Gastroesophageal sphincter (tissue), 3 donors: Measurements from ENCODE around the gene BRD8.
"Not testable (repeated sequence)": the region's sequence is repeated elsewhere in the genome, so short reads cannot be mapped to it uniquely, and the experiment has no call there.

Source experiments
- POLR2A ChIP-seq, 2 donors: fragments of 450-650 bp; IDR thresholded peaks; one replicate each; pipeline ENCODE4 v1.6.1; 2017; ENCODE audit warnings: antibody characterized with exemption in 2 of 2, mild to moderate bottlenecking in 2 of 2, moderate library complexity in 1 of 2
- POLR2AphosphoS5 ChIP-seq: sonication (generic); formaldehyde crosslinking; IDR thresholded peaks from one replicate; pipeline ENCODE4 v1.6.1; 2017; ENCODE audit warnings: antibody characterized with exemption
- TF ChIP-seq, protein P1 (sequence below), 4 experiments: fragments of 200-600 bp in 2 of 4; fragments of 450-650 bp in 2 of 4; sonication (generic) in 1 of 4; IDR thresholded peaks; one replicate each; pipeline ENCODE4 v1.5.1; 2017 to 2019; ENCODE audit warnings: antibody characterized with exemption in 4 of 4, mild to moderate bottlenecking in 2 of 4, moderate library complexity in 2 of 4

DNA sequence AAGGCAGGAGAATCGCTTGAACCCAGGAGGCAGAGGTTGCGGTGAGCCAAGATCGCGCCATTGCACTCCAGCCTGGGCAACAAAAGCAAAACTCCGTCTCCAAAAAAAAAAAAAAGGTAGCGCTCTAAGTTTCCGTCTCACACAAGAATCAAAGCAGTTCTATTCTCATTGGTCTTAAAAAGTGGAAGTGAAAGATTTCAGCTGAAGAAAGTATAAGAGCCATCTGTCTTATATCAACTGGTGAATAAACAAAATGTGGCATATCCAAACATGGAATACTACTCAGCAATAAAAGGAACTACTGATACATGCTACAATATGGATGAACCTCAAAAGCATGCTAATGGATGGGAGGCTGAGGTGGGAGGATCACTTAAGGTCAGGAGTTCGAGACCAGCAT is 15.4 kb upstream of the BRD8 start:
- TF ChIP-seq, protein P1, sequence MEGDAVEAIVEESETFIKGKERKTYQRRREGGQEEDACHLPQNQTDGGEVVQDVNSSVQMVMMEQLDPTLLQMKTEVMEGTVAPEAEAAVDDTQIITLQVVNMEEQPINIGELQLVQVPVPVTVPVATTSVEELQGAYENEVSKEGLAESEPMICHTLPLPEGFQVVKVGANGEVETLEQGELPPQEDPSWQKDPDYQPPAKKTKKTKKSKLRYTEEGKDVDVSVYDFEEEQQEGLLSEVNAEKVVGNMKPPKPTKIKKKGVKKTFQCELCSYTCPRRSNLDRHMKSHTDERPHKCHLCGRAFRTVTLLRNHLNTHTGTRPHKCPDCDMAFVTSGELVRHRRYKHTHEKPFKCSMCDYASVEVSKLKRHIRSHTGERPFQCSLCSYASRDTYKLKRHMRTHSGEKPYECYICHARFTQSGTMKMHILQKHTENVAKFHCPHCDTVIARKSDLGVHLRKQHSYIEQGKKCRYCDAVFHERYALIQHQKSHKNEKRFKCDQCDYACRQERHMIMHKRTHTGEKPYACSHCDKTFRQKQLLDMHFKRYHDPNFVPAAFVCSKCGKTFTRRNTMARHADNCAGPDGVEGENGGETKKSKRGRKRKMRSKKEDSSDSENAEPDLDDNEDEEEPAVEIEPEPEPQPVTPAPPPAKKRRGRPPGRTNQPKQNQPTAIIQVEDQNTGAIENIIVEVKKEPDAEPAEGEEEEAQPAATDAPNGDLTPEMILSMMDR (IDR thresholded peaks at IDR 0.05): not testable (repeated sequence)
- TF ChIP-seq POLR2A (IDR thresholded peaks at IDR 0.05); POLR2AphosphoS5: not testable (repeated sequence)
